Naive B cell (primary cell): ENCODE data around the gene IQCK. TPM values are rescaled to one million over a fixed set of nuclear protein-coding genes. Genes with fewer than 3 reads are reported as not detected.
A peak's percentile ranks its signal among the peaks of the same experiment; 100 is the strongest.

Experiments used
- ATAC-seq, 2 donors: fragments of 150-1000 bp; cut with Tn5 transposase; 2 replicates each; pipeline ENCODE4 v1.10.0; 2021; ENCODE audit warnings: low read depth in 2 of 2, mild to moderate bottlenecking in 2 of 2, moderate library complexity in 2 of 2
- DNase-seq: peaks from one replicate; pipeline ENCODE4 v3.0.0; 2022
- H3K27ac Mint-ChIP-seq, 6 donors: one replicate each; pipeline ENCODE4 v1.8.0; 2020 to 2022; ENCODE audit warnings: mild to moderate bottlenecking in 6 of 6, mixed read lengths in 6 of 6, moderate library complexity in 5 of 6, inconsistent platforms in 2 of 6
- H3K27me3 Mint-ChIP-seq, 3 donors: one replicate each; pipeline ENCODE4 v1.8.0; 2021 to 2022; ENCODE audit warnings: mixed read lengths in 3 of 3, mild to moderate bottlenecking in 1 of 3
- H3K36me3 Mint-ChIP-seq, 2 donors: one replicate each; pipeline ENCODE4 v1.8.0; 2020 to 2022; ENCODE audit warnings: mixed read lengths in 2 of 2, inconsistent platforms in 1 of 2, mild to moderate bottlenecking in 1 of 2
- H3K4me1 Mint-ChIP-seq, 3 donors: one replicate each; pipeline ENCODE4 v1.8.0; 2020 to 2022; ENCODE audit warnings: mixed read lengths in 3 of 3, inconsistent platforms in 1 of 3, mild to moderate bottlenecking in 1 of 3, moderate library complexity in 1 of 3
- H3K4me3 Mint-ChIP-seq, 8 donors: one replicate each; pipeline ENCODE4 v1.8.0; 2020 to 2022; ENCODE audit warnings: mild to moderate bottlenecking in 8 of 8, mixed read lengths in 8 of 8, moderate library complexity in 8 of 8, inconsistent platforms in 2 of 8
- H3K9me3 Mint-ChIP-seq, 7 donors: one replicate each; pipeline ENCODE4 v1.8.0; 2020 to 2022; ENCODE audit warnings: mixed read lengths in 7 of 7, mild to moderate bottlenecking in 5 of 7, inconsistent platforms in 2 of 7, moderate library complexity in 1 of 7
- polyA plus RNA-seq, 6 donors: library from polyadenylated mRNA; unstranded; fragments of 300-500 nt; fragmentation: Illumina TruSeq; gene quantifications; one replicate each; pipeline ENCODE4 v1.2.3, GENCODE V29; 2021; ENCODE audit warnings: low read depth in 6 of 6

The IQCK gene
- polyA plus RNA-seq, 6 donors from 2014 or later = 1.1 to 3.7 (median 1.9) TPM; not detected in 1

DNA sequence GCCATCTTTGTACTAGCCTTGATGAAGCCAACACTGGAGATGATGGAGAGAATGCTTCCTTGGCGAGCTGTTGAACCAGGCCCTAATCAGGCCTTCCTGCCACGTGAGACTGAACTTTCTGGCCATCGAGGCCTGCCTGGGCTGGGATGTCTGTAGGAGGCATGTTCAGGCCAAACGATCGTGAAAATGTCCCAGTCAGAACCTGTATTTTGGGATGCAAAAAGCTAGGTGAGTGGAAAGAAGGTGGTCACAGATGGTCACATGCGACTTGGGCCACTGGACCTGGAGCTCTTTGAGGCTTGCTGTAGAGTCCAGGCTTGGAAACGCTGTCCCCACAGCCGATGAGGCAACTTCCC, 12.9 kb upstream of the IQCK start:
- Mint-ChIP-seq H3K4me3 (no peak overlapping the region), H3K36me3 (peaks cover 26 to 39% of the 10 kb centered on the region in 2 donors), H3K9me3 (no peaks in the 10 kb centered on the region), H3K4me1 (peaks cover 0 to 9% (median 8%) of the 10 kb centered on the region in 3 donors), H3K27me3 (no peaks in the 10 kb centered on the region), H3K27ac (peak overlapping the region in 1 of 6 donors; percentile 37)
- ATAC-seq = no peak
- no peak for DNase-seq

DNA sequence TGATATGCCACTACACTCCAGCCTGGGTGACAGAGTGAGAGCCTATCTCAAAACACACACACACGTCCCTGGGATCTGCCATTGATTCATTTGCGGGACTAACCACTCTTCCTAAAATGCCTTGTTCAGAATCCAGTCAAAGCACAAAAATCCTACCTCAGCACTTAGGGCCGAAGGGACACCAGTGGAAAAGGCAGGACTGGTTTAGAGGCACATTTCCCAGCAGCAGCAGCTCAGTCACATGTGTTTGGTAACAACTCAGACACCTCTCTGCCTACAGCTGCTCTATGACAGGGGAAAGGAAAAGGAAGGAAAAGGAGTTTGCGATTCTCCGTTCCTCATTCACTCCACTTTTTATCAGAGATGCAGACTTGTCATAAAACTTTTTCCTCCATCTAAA, 12.2 kb upstream of the IQCK start:
- H3K27me3 Mint-ChIP-seq = no peaks in the 10 kb centered on the region
- H3K36me3 Mint-ChIP-seq = peaks cover 27 to 34% of the 10 kb centered on the region in 2 donors
- DNase-seq (no peak), ATAC-seq (no peak)
- H3K27ac Mint-ChIP-seq = no peak overlapping the region
- peaks cover 0 to 9% (median 8%) of the 10 kb centered on the region in 3 donors for H3K4me1 Mint-ChIP-seq
- H3K4me3 Mint-ChIP-seq = no peak overlapping the region
- H3K9me3 Mint-ChIP-seq = no peaks in the 10 kb centered on the region

- no peaks in the 10 kb centered on the region for H3K9me3 Mint-ChIP-seq
- H3K27ac Mint-ChIP-seq = no peak overlapping the region
- DNase-seq (no peak), ATAC-seq (no peak)
- H3K27me3 Mint-ChIP-seq = no peaks in the 10 kb centered on the region
- peaks cover 27 to 34% of the 10 kb centered on the region in 2 donors for H3K36me3 Mint-ChIP-seq
- no peak overlapping the region for H3K4me3 Mint-ChIP-seq
- peaks cover 7 to 12% (median 9%) of the 10 kb centered on the region in 3 donors for H3K4me1 Mint-ChIP-seq
Measured at GRCh38 chr16:19706846-19707245, 11.2 kb upstream of the IQCK start.

GRCh38 chr16:19707569-19708295, 10.3 kb upstream of the IQCK start:
- Mint-ChIP-seq H3K27ac (no peak overlapping the region), H3K9me3 (no peaks in the 10 kb centered on the region), H3K27me3 (no peaks in the 10 kb centered on the region), H3K4me1 (peaks cover 9 to 12% (median 9%) of the 10 kb centered on the region in 3 donors), H3K4me3 (no peak overlapping the region), H3K36me3 (peaks cover 27 to 34% of the 10 kb centered on the region in 2 donors)
- no peak for ATAC-seq
- DNase-seq = no peak

DNA sequence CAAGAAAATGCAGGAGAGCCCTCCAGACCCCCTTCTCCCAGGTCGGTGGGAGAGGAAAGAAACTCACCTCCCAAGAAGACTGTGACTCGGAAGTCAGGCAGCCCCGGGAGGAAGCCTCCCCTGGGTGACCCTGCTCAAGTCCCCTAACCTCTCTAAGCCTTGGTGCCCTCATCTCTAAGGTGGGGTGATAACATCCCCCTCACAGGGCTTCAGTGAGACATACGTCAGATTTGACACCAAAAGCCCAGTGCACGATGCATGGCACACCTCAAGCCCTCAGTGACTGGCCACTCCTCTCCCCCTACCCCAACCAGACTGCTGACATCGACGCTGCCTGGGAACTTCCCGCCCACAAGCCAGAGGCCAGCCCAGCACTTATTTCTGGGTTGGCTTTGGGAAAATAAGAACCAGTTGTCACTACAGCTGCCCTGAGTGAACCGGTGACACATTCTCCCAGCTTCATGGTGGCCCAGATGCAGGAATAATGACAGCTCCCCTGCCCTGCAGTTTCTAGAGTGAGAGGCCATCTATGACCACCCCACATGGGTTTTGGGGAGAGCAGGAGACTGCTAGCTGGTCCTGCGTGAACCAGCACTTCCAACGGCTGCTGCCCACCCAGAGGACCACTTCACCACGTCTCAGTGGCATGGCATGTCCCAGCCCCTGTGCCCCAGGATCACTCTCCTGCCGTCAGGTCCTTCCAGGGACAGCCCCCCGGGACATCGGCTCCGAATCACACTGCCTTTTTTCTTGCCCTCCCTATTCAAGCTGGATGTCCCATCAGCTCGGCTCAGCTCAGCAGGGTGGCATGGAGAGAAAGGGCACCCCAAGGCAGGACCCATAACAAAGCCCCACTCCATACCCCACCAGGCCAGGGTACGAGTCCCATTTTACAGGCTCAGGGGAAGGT, 9.5 kb upstream of the IQCK start:
- no peak for ATAC-seq
- Mint-ChIP-seq H3K4me1 (peaks cover 9 to 12% (median 9%) of the 10 kb centered on the region in 3 donors), H3K27ac (peak overlapping the region in 2 of 6 donors; percentile 69 to 90)

GRCh38 chr16:19709381-19710136, 8.5 kb upstream of the IQCK start:
- Mint-ChIP-seq H3K9me3 (no peaks in the 10 kb centered on the region), H3K27ac (peak overlapping the region in 2 of 6 donors; percentile 6 to 70), H3K4me1 (peaks cover 14 to 17% (median 17%) of the 10 kb centered on the region in 3 donors), H3K4me3 (no peak overlapping the region), H3K36me3 (peaks cover 33 to 37% of the 10 kb centered on the region in 2 donors), H3K27me3 (no peaks in the 10 kb centered on the region)
- ATAC-seq (no peak), DNase-seq (no peak)

More for the DNA sequence above, 9.5 kb upstream of the IQCK start:
- no peak overlapping the region for H3K4me3 Mint-ChIP-seq
- no peak for DNase-seq
- H3K9me3 Mint-ChIP-seq = no peaks in the 10 kb centered on the region
- H3K36me3 Mint-ChIP-seq = peaks cover 27 to 29% of the 10 kb centered on the region in 2 donors
- H3K27me3 Mint-ChIP-seq = no peaks in the 10 kb centered on the region

DNA sequence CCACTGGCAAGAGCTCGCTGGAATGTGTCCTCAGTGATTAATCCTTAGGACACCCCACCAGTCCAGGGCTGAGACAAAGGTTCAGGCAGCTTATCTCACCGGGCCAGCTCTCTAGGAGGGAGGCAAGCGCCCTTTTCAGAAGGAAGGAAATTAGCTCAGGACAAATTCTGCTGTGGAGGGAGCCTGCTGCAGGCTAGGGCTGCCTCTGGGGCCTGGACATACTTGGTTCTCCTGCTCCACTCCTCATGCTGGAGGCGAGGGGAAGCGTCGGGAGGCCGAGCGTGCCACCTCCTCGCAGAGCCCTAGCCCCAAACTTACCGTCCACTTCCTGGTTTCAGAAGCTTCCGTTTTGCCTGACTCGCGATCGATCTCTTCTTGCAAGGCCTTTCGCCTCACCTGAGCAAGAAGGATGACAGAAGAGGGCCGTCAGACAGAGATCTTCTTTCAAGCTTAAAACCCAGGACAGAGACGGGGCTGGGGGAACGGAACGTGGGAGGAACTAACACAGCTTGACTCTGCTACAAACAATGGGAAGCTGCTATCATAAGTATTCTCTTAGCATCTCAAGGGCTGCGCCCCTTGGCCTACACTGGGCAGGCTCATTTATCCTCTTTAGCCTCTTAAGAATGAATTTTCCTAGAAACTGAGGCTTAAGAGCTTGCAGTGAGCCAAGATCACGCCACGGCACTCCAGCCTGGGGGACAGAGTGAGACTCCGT, 7.7 kb upstream of the IQCK start:
- no peak for DNase-seq
- Mint-ChIP-seq H3K4me1 (peaks cover 17 to 20% (median 20%) of the 10 kb centered on the region in 3 donors), H3K9me3 (no peaks in the 10 kb centered on the region), H3K27me3 (no peaks in the 10 kb centered on the region), H3K36me3 (peaks cover 31 to 36% of the 10 kb centered on the region in 2 donors), H3K27ac (peak overlapping the region in 1 of 6 donors; percentile 42), H3K4me3 (no peak overlapping the region)
- ATAC-seq = no peak

GRCh38 chr16:19710991-19711545, 7.0 kb upstream of the IQCK start:
- DNase-seq (no peak), ATAC-seq (no peak)
- Mint-ChIP-seq H3K9me3 (no peaks in the 10 kb centered on the region), H3K4me1 (peaks cover 21 to 27% (median 23%) of the 10 kb centered on the region in 3 donors), H3K27ac (peak overlapping the region in 1 of 6 donors; percentile 42), H3K36me3 (peaks cover 28 to 29% of the 10 kb centered on the region in 2 donors), H3K4me3 (no peak overlapping the region), H3K27me3 (no peaks in the 10 kb centered on the region)

DNA sequence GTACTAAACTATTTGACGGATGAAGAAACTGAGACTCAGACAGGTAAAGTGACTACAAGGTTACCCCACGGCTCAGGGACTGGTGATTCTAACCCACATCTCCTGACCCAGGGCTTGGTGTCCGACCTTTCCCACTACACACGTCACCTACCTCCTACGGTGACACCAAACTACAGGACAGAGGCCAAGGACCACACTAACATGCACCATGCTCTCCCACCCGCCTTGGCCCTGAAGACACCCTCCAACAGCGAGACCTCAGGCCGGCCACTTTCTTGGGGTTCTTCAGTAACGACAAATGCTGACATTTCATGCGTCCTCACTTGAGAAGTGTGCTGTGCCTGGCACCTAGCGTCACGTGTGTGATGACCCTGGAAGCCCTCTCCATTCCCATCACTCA, 6.4 kb upstream of the IQCK start:
- peaks cover 23 to 28% of the 10 kb centered on the region in 2 donors for H3K36me3 Mint-ChIP-seq
- no peaks in the 10 kb centered on the region for H3K27me3 Mint-ChIP-seq
- peaks cover 27 to 33% (median 28%) of the 10 kb centered on the region in 3 donors for H3K4me1 Mint-ChIP-seq
- DNase-seq = no peak
- ATAC-seq = no peak
- no peaks in the 10 kb centered on the region for H3K9me3 Mint-ChIP-seq
- H3K4me3 Mint-ChIP-seq = peak overlapping the region in 2 of 8 donors; percentile 7 to 33
- H3K27ac Mint-ChIP-seq = peak overlapping the region in 1 of 6 donors; percentile 49

DNA sequence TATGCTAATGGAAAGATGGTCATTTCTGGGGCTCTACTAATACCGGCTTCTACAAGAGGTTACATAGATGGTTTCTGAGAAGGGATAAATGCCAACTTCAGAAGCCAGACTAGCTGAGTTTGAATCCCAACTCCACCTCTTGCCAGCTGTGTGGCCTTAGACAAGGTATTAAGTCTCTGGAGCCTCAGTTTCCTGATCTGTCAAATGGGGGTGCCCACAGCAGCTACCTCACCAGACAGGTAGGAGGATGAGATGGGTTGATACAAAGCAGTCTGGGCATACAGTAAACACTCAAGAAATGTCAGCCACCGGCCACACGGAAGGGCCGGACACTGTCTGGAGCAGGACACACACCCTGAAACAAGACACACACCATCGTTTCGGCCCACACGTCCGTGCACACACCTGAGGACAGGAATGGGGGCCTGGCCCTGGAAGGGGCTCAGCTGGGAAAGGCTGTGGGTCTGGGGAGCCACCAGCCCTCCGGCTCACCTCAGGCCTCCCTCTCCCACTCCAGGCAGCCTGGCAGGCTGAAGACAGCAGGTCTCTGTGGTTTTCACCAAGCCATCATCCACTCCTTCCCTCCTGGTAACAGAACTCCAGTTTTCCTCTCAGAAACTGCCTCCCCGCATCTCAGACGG, 5.5 kb upstream of the IQCK start:
- peak overlapping the region in 1 of 8 donors; percentile 33 for H3K4me3 Mint-ChIP-seq
- H3K9me3 Mint-ChIP-seq = no peaks in the 10 kb centered on the region
- H3K27ac Mint-ChIP-seq = no peak overlapping the region
- no peaks in the 10 kb centered on the region for H3K27me3 Mint-ChIP-seq
- peaks cover 22 to 28% of the 10 kb centered on the region in 2 donors for H3K36me3 Mint-ChIP-seq
- ATAC-seq (no peak), DNase-seq (no peak)
- H3K4me1 Mint-ChIP-seq = peaks cover 35 to 42% (median 36%) of the 10 kb centered on the region in 3 donors

DNA sequence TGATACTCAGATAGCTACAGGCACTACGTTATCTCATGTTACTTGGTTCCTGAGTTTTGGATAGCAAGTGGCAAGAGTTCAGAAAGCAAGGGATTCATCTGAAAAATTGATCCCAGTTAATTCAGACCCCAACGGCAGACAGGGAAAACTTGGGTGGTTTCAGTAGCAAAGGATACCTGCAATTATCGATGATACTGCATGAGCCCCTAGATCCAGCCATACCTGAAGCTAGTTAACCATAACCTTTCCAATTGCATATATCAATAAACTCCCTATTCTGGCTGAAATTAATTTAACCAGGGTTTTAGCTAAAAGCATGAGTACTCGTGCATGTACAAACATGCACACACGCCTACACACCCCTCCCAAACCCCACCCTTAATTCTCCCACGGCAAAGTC, 4.4 kb upstream of the IQCK start:
- Mint-ChIP-seq H3K4me1 (peaks cover 38 to 49% (median 40%) of the 10 kb centered on the region in 3 donors), H3K27me3 (no peaks in the 10 kb centered on the region), H3K27ac (no peak overlapping the region), H3K4me3 (peak overlapping the region in 1 of 8 donors; percentile 5), H3K36me3 (peaks cover 22 to 28% of the 10 kb centered on the region in 2 donors), H3K9me3 (no peaks in the 10 kb centered on the region)
- ATAC-seq (no peak), DNase-seq (no peak)

DNA sequence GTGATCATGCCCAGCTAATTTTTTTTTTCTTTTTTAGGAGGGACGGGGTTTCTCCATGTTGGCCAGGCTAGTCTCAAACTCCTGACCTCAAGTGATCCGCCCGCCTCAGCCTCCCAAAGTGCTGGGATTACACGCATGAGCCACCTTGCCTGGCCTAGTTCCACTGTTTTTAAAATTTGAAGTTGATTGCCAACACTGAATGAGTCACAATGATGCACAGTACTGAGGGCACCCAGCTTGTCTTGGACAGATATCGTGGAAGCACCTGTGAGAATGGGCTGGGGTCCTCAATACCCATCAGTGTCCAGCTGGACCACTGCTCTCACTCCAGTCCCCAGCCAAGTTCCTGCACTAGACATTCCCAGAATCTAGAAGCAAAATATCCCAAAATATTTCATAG, 2.5 kb upstream of the IQCK start:
- no peak for DNase-seq
- no peak overlapping the region for H3K27ac Mint-ChIP-seq
- H3K4me3 Mint-ChIP-seq = peak overlapping the region in 1 of 8 donors; percentile 98
- no peaks in the 10 kb centered on the region for H3K9me3 Mint-ChIP-seq
- peaks cover 32 to 39% (median 38%) of the 10 kb centered on the region in 3 donors for H3K4me1 Mint-ChIP-seq
- no peaks in the 10 kb centered on the region for H3K27me3 Mint-ChIP-seq
- H3K36me3 Mint-ChIP-seq = peaks cover 14 to 15% of the 10 kb centered on the region in 2 donors
- ATAC-seq = no peak
